OCI-LY7 (cell line): Measurements from ENCODE around the gene SPTB. TPM values are rescaled to one million over a fixed set of nuclear protein-coding genes. Genes with fewer than 3 reads are reported as not detected.

Experiments used
- BruUV-seq: library from RNA; stranded (reverse); fragments of 400-500 nt; replicated peaks from 2 replicates; lab custom pipeline; 2021; lab: Mats Ljungman, UMichigan
- CTCF ChIA-PET: fragments of 300-600 bp; sonication (Branson Sonifier 250); formaldehyde crosslinking; loops from one replicate; lab custom pipeline; 2022; ENCODE audit warnings: antibody characterized with exemption; ENCODE audit not compliant: unreplicated experiment; lab: Charles Lee
- POLR2A ChIA-PET: fragments of 300-600 bp; sonication (Branson Sonifier 250); formaldehyde crosslinking; loops from one replicate; lab custom pipeline; 2022; ENCODE audit warnings: antibody characterized with exemption; lab: Charles Lee
- DNase-seq: peaks from one replicate; pipeline ENCODE4 v3.0.0-alpha.2; 2015; ENCODE audit warnings: low spot score
- H2AFZ ChIP-seq: fragments of 200-600 bp; sonication (generic), shearing (Covaris generic); 2 replicates; pipeline ENCODE4 v1.6.1; 2014; ENCODE audit warnings: mild to moderate bottlenecking, antibody characterized with exemption, low read length, moderate library complexity
- H3K27ac ChIP-seq: fragments of 200-600 bp; sonication (generic); 2 replicates; pipeline ENCODE4 v1.5.1; 2014; ENCODE audit warnings: mixed run types, low read depth, mild to moderate bottlenecking, moderate library complexity, low read length, inconsistent platforms; ENCODE audit not compliant: poor library complexity, severe bottlenecking
- H3K36me3 ChIP-seq: fragments of 200-600 bp; sonication (generic); 2 replicates; pipeline ENCODE4 v1.6.1; 2014; ENCODE audit warnings: mild to moderate bottlenecking, antibody characterized with exemption, low read length, moderate library complexity, mixed read lengths; ENCODE audit not compliant: insufficient read depth
- H3K4me1 ChIP-seq: fragments of 200-600 bp; sonication (generic); 2 replicates; pipeline ENCODE4 v1.5.1; 2014; ENCODE audit warnings: mild to moderate bottlenecking, low read length; ENCODE audit not compliant: insufficient read depth, poor library complexity, severe bottlenecking
- H3K4me2 ChIP-seq: fragments of 200-600 bp; sonication (generic); 2 replicates; pipeline ENCODE4 v1.6.1; 2014; ENCODE audit warnings: mild to moderate bottlenecking, low read length
- H3K4me3 ChIP-seq: fragments of 200-600 bp; sonication (generic); 2 replicates; pipeline ENCODE4 v1.5.1; 2014; ENCODE audit warnings: mild to moderate bottlenecking, low read depth, low read length; ENCODE audit not compliant: poor library complexity, severe bottlenecking
- H3K79me2 ChIP-seq: fragments of 200-600 bp; sonication (generic); 2 replicates; pipeline ENCODE4 v1.6.1; 2016; ENCODE audit warnings: low read depth, mild to moderate bottlenecking, low read length, moderate library complexity, mixed read lengths; ENCODE audit not compliant: insufficient read depth
- H3K9me2 ChIP-seq: fragments of 200-600 bp; sonication (generic); 2 replicates; pipeline ENCODE4 v1.6.1; 2016; ENCODE audit warnings: mild to moderate bottlenecking, low read length, mixed read lengths; ENCODE audit not compliant: insufficient read depth
- H3K9me3 ChIP-seq: fragments of 200-600 bp; sonication (generic); 2 replicates; pipeline ENCODE4 v1.6.1; 2014; ENCODE audit warnings: mild to moderate bottlenecking, mixed run types, low read length, mixed read lengths
- H4K20me1 ChIP-seq: fragments of 200-600 bp; sonication (generic); 2 replicates; pipeline ENCODE4 v1.6.1; 2014; ENCODE audit warnings: mild to moderate bottlenecking, antibody characterized with exemption, low read length, moderate library complexity, mixed read lengths; ENCODE audit not compliant: insufficient read depth
- CTCF ChIP-seq: fragments of 200-600 bp; sonication (generic); conservative IDR thresholded peaks from 2 replicates; pipeline ENCODE4 v1.5.1; 2014; ENCODE audit warnings: mild to moderate bottlenecking, antibody characterized with exemption, low read length, moderate library complexity, mixed read lengths
- EZH2phosphoT487 ChIP-seq: fragments of 200-600 bp; sonication (generic); IDR thresholded peaks from 2 replicates; pipeline ENCODE4 v1.6.1; 2018; ENCODE audit warnings: low read depth, borderline replicate concordance, mild to moderate bottlenecking, mixed run types, antibody characterized with exemption, low read length, moderate library complexity, mixed read lengths
- intact Hi-C: fragments of 100-400 bp; cut with micrococcal nuclease; formaldehyde crosslinking; loops from one replicate; pipeline ENCODE4 v1.10.0; 2022; ENCODE audit not compliant: unreplicated experiment
- total RNA-seq, 2 experiments: library from RNA; depleted of rRNA in 1 of 2; stranded (reverse); fragments of >200 nt in 1 of 2; shearing (Covaris generic) in 1 of 2; gene quantifications; 2 replicates each; pipeline ENCODE4 v1.2.3, GENCODE V29; 2014 to 2022

SPTB gene
- total RNA-seq, 2 experiments from 2014 or later, result not detected

- TF ChIP-seq EZH2phosphoT487, result no peak
- TF ChIP-seq CTCF, result no peak
- H4K20me1 ChIP-seq, result no peaks in the 10 kb centered on the region
- H3K9me2 ChIP-seq, result no peaks in the 10 kb centered on the region
- H3K27ac ChIP-seq, result no peak overlapping the region
- H3K4me2 ChIP-seq, result no peak overlapping the region
- H3K79me2 ChIP-seq, result no peaks in the 10 kb centered on the region
- no peak overlapping the region for H3K4me3 ChIP-seq
- POLR2A ChIA-PET, result no interaction called here
- H2AFZ ChIP-seq, result no peak overlapping the region
- H3K36me3 ChIP-seq, result no peaks in the 10 kb centered on the region
- no peaks in the 10 kb centered on the region for H3K9me3 ChIP-seq
- CTCF ChIA-PET, result no interaction called here
- no TSS peak for BruUV-seq
- DNase-seq, result no peak
- intact Hi-C loops, result no loop called here
- H3K4me1 ChIP-seq, result no peaks in the 10 kb centered on the region
Observed at GRCh38 chr14:64741200-64741599, 138.5 kb downstream of the SPTB start.

GRCh38 chr14:64738281-64738804 lies 141.4 kb downstream of the SPTB start:
- H3K4me1 ChIP-seq, result no peaks in the 10 kb centered on the region
- no peaks in the 10 kb centered on the region for H3K36me3 ChIP-seq
- no peaks in the 10 kb centered on the region for H3K9me2 ChIP-seq
- TF ChIP-seq EZH2phosphoT487 (no peak), CTCF (no peak)
- CTCF ChIA-PET, result no interaction called here
- BruUV-seq, result no TSS peak
- POLR2A ChIA-PET, result no interaction called here
- H3K4me2 ChIP-seq, result no peak overlapping the region
- no peak for DNase-seq
- no peaks in the 10 kb centered on the region for H3K9me3 ChIP-seq
- no peak overlapping the region for H3K27ac ChIP-seq
- H4K20me1 ChIP-seq, result no peaks in the 10 kb centered on the region
- intact Hi-C loops, result no loop called here
- no peaks in the 10 kb centered on the region for H3K79me2 ChIP-seq
- no peak overlapping the region for H2AFZ ChIP-seq
- H3K4me3 ChIP-seq, result no peak overlapping the region

- ChIA-PET POLR2A (no interaction called here), CTCF (no interaction called here)
- Histone ChIP-seq H4K20me1 (no peaks in the 10 kb centered on the region), H3K27ac (no peak overlapping the region), H3K36me3 (no peaks in the 10 kb centered on the region), H3K4me2 (no peak overlapping the region), H2AFZ (no peak overlapping the region), H3K9me3 (no peaks in the 10 kb centered on the region), H3K9me2 (no peaks in the 10 kb centered on the region), H3K4me3 (no peak overlapping the region), H3K4me1 (no peaks in the 10 kb centered on the region), H3K79me2 (no peaks in the 10 kb centered on the region)
- no TSS peak for BruUV-seq
- intact Hi-C loops, result no loop called here
- no peak for DNase-seq
- no peak for TF ChIP-seq CTCF
Observed at GRCh38 chr14:64737391-64738280, 142.1 kb downstream of the SPTB start.
